K562 treated with DMSO at 1 percent for 4 hours (cell line): Measurements from ENCODE around the gene MRPS2. TPM values are rescaled to one million over a fixed set of nuclear protein-coding genes. Genes with fewer than 3 reads are reported as not detected.

Source experiments
- total RNA-seq: library from RNA; unstranded; fragments of 300-600 nt; gene quantifications from 2 replicates; pipeline ENCODE4 v1.2.3, GENCODE V29; 2022; ENCODE audit not compliant: insufficient read depth

MRPS2 gene
- 86.6 and 88.5 TPM in 2 replicates for total RNA-seq

GRCh38 chr9:135500525-135501260, at the start of gene MRPS2:
Gene MRPS2, plus strand, starts transcription at chr9:135500682. Its CDS starts 29 bp downstream, at chr9:135500711.

GRCh38 chr9:135479469-135480052, 20.9 kb upstream of the MRPS2 start, which contains the start of gene PPP1R26:
Gene PPP1R26, plus strand, starts transcription at chr9:135479782. Its CDS starts 4,729 bp downstream, at chr9:135484511.

GRCh38 chr9:135520916-135521607, 20.6 kb downstream of the MRPS2 start, which contains the start of gene LCN1:
Gene LCN1, plus strand, starts transcription at chr9:135521440. Its CDS starts 58 bp downstream, at chr9:135521498.

GRCh38 chr9:135545646-135546176, 45.2 kb downstream of the MRPS2 start, which contains the start of gene OBP2A:
Gene OBP2A, plus strand, starts transcription at chr9:135546126. Its CDS starts 55 bp downstream, at chr9:135546181.

Other genes starting within 250 kb of the MRPS2 start
- gene PPP1R26, start 20.9 kb upstream of the MRPS2 start, total RNA-seq: 20.1 and 26.9 TPM in 2 replicates
- not detected in 2 replicates for gene LCN1, start 20.8 kb downstream of the MRPS2 start, total RNA-seq
- gene OBP2A, start 45.4 kb downstream of the MRPS2 start, total RNA-seq: not detected in 2 replicates
- not detected in 2 replicates for gene PAEP, start 61.1 kb downstream of the MRPS2 start, total RNA-seq
- not detected in 2 replicates for gene GLT6D1, start 138.9 kb downstream of the MRPS2 start, total RNA-seq
- gene LCN9, start 162.6 kb downstream of the MRPS2 start, total RNA-seq: not detected in 2 replicates
- not detected in 2 replicates for gene SOHLH1, start 198.8 kb downstream of the MRPS2 start, total RNA-seq
- not detected in 2 replicates for gene KCNT1, start 201.5 kb downstream of the MRPS2 start, total RNA-seq